H1 (cell line): ENCODE measurements around the gene PLSCR5. TPM values are rescaled to one million over a fixed set of nuclear protein-coding genes. Genes with fewer than 3 reads are reported as not detected.

Experiments used
- CTCF ChIA-PET: fragments of 300-600 bp; sonication (Branson Sonifier 250); formaldehyde crosslinking; loops from one replicate; lab custom pipeline; 2021; ENCODE audit not compliant: partially characterized antibody; lab: Charles Lee
- POLR2A ChIA-PET: fragments of 300-600 bp; sonication (Branson Sonifier 250); formaldehyde crosslinking; loops from one replicate; lab custom pipeline; 2021; ENCODE audit warnings: inconsistent platforms; ENCODE audit not compliant: partially characterized antibody; lab: Charles Lee
- DNase-seq, 2 experiments: peaks; one replicate each; pipeline versions ENCODE4 v3.0.0 to v3.0.0-alpha.2; 2010 to 2022; ENCODE audit warnings: low spot score in 2 of 2, low read depth in 1 of 2, mixed read lengths in 1 of 2
- FAIRE-seq: peaks from 2 replicates; lab custom pipeline; 2011; peaks lifted over from hg19 to GRCh38; lab: Jason Lieb, UNC
- H2AFZ ChIP-seq: 2 replicates; pipeline ENCODE4 v1.8.1; 2012; ENCODE audit warnings: low read length, inconsistent platforms
- H2AK5ac ChIP-seq: 2 replicates; pipeline ENCODE4 v1.6.1; 2013; ENCODE audit warnings: low read depth, low read length
- H2BK120ac ChIP-seq: replicated peaks from 2 replicates; pipeline ENCODE3; 2013; ENCODE audit warnings: low read depth, low read length, inconsistent platforms
- H2BK12ac ChIP-seq: 2 replicates; pipeline ENCODE4 v1.6.1; 2013; ENCODE audit warnings: low read depth, low read length
- H2BK15ac ChIP-seq: 2 replicates; pipeline ENCODE4 v1.6.1; 2013; ENCODE audit warnings: low read length
- H2BK20ac ChIP-seq: 2 replicates; pipeline ENCODE4 v1.6.1; 2013; ENCODE audit warnings: low read length
- H2BK5ac ChIP-seq: 2 replicates; pipeline ENCODE4 v1.6.1; 2013; ENCODE audit warnings: low read depth, low read length
- H3K14ac ChIP-seq: 2 replicates; pipeline ENCODE4 v1.6.1; 2013; ENCODE audit warnings: inconsistent platforms; ENCODE audit not compliant: insufficient read length
- H3K18ac ChIP-seq: 2 replicates; pipeline ENCODE4 v1.6.1; 2013; ENCODE audit warnings: low read length; ENCODE audit errors: extremely low read depth
- H3K23ac ChIP-seq: 2 replicates; pipeline ENCODE4 v1.6.1; 2013; ENCODE audit warnings: inconsistent platforms; ENCODE audit not compliant: insufficient read length
- H3K23me2 ChIP-seq: 2 replicates; pipeline ENCODE4 v1.6.1; 2013; ENCODE audit warnings: low read depth, low read length
- H3K27ac ChIP-seq: 2 replicates; pipeline ENCODE4 v1.6.1; 2011; ENCODE audit warnings: low read depth, low read length, inconsistent platforms
- H3K27me3 ChIP-seq, 4 experiments: replicated peaks in 1 of 4; 1 replicate in 1 of 4; 2 replicates in 3 of 4; pipeline versions ENCODE4 v1.6.1 to v1.8.1; 2011 to 2013; ENCODE audit warnings: low read length in 3 of 4, mild to moderate bottlenecking in 3 of 4, inconsistent platforms in 2 of 4, mixed read lengths in 2 of 4, moderate library complexity in 1 of 4; ENCODE audit not compliant: control insufficient read depth in 3 of 4, insufficient read depth in 3 of 4; ENCODE audit errors: extremely low read depth in 1 of 4
- H3K36me3 ChIP-seq, 4 experiments: 2 replicates each; pipeline versions ENCODE4 v1.6.1 to v1.8.1; 2011 to 2013; ENCODE audit warnings: mild to moderate bottlenecking in 4 of 4, low read length in 3 of 4, moderate library complexity in 2 of 4, control low read depth in 1 of 4, inconsistent platforms in 1 of 4; ENCODE audit not compliant: insufficient read depth in 4 of 4, control insufficient read depth in 2 of 4
- H3K4ac ChIP-seq: replicated peaks from 2 replicates; pipeline ENCODE3; 2013; ENCODE audit warnings: low read length, low read depth, mixed read lengths, inconsistent platforms; ENCODE audit not compliant: insufficient read length
- H3K4me1 ChIP-seq, 4 experiments: replicated peaks in 1 of 4; 1 replicate in 1 of 4; 2 replicates in 3 of 4; pipeline versions ENCODE4 v1.6.1 to v1.8.1; 2011 to 2013; ENCODE audit warnings: low read length in 3 of 4, inconsistent platforms in 2 of 4, mixed read lengths in 1 of 4; ENCODE audit not compliant: insufficient read depth in 4 of 4, control insufficient read depth in 3 of 4
- H3K4me2 ChIP-seq, 2 experiments: 2 replicates each; pipeline versions ENCODE4 v1.6.1 to v1.8.1; 2011 to 2013; ENCODE audit warnings: low read depth in 2 of 2, low read length in 2 of 2, control low read depth in 1 of 2, inconsistent platforms in 1 of 2, mild to moderate bottlenecking in 1 of 2; ENCODE audit not compliant: insufficient read depth in 1 of 2
- H3K4me3 ChIP-seq, 4 experiments: fragments of 200-600, 300-600 bp in 1 of 4; sonication (generic), shearing (Covaris generic), sonication (Bioruptor Twin) in 1 of 4; 2 replicates each; pipeline versions ENCODE4 v1.5.1 to v1.8.1; 2011 to 2016; ENCODE audit warnings: low read length in 4 of 4, low read depth in 3 of 4, control low read depth in 2 of 4, inconsistent platforms in 2 of 4, mild to moderate bottlenecking in 2 of 4, mixed read lengths in 1 of 4, moderate library complexity in 1 of 4; ENCODE audit not compliant: insufficient read depth in 2 of 4; ENCODE audit errors: extremely low read depth in 1 of 4
- H3K56ac ChIP-seq: replicated peaks from 2 replicates; pipeline ENCODE3; 2013; ENCODE audit warnings: low read depth, mild to moderate bottlenecking, mixed read lengths, low read length, inconsistent platforms; ENCODE audit not compliant: insufficient read length
- H3K79me1 ChIP-seq: 2 replicates; pipeline ENCODE4 v1.6.1; 2013; ENCODE audit warnings: low read depth, low read length, control low read depth
- H3K79me2 ChIP-seq, 2 experiments: 2 replicates each; pipeline versions ENCODE4 v1.6.1 to v1.8.1; 2012 to 2013; ENCODE audit warnings: low read length in 2 of 2, mild to moderate bottlenecking in 2 of 2, inconsistent platforms in 1 of 2; ENCODE audit not compliant: insufficient read depth in 2 of 2, control insufficient read depth in 1 of 2
- H3K9ac ChIP-seq, 4 experiments: replicated peaks in 1 of 4; 1 replicate in 1 of 4; 2 replicates in 3 of 4; pipeline versions ENCODE4 v1.6.1 to v1.8.1; 2011 to 2013; ENCODE audit warnings: low read depth in 3 of 4, low read length in 3 of 4, control low read depth in 2 of 4, mild to moderate bottlenecking in 2 of 4, moderate library complexity in 2 of 4, inconsistent platforms in 1 of 4; ENCODE audit errors: extremely low read depth in 1 of 4
- H3K9me3 ChIP-seq, 2 experiments: 2 replicates each; pipeline versions ENCODE4 v1.6.1 to v1.8.1; 2012 to 2013; ENCODE audit warnings: mild to moderate bottlenecking in 2 of 2, moderate library complexity in 2 of 2, control low read depth in 1 of 2, inconsistent platforms in 1 of 2, low read depth in 1 of 2, low read length in 1 of 2, mixed read lengths in 1 of 2; ENCODE audit not compliant: insufficient read depth in 2 of 2
- H4K20me1 ChIP-seq, 2 experiments: replicated peaks in 1 of 2; 2 replicates each; pipeline versions ENCODE3 to v1.8.1; 2011 to 2013; ENCODE audit warnings: inconsistent platforms in 2 of 2, low read length in 2 of 2, mild to moderate bottlenecking in 1 of 2; ENCODE audit not compliant: insufficient read depth in 2 of 2, control insufficient read depth in 1 of 2
- H4K5ac ChIP-seq: 2 replicates; pipeline ENCODE4 v1.6.1; 2013; ENCODE audit warnings: low read length, low read depth, mixed read lengths, inconsistent platforms; ENCODE audit not compliant: insufficient read length
- H4K8ac ChIP-seq: 2 replicates; pipeline ENCODE4 v1.8.0; 2013; ENCODE audit warnings: mild to moderate bottlenecking, moderate library complexity, low read length, inconsistent platforms; ENCODE audit not compliant: insufficient read depth; ENCODE audit errors: extremely low read depth
- H4K91ac ChIP-seq: replicated peaks from 2 replicates; pipeline ENCODE3; 2013; ENCODE audit warnings: low read length, mixed read lengths, inconsistent platforms; ENCODE audit not compliant: insufficient read length
- ATF2 ChIP-seq: IDR thresholded peaks from 2 replicates; pipeline ENCODE4 v1.6.1; 2012; ENCODE audit warnings: low read length, inconsistent platforms
- CBX5 ChIP-seq: fragments of 300-800, 300-1000 bp; sonication (generic); IDR thresholded peaks from 2 replicates; pipeline ENCODE4 v1.7.1; 2016; ENCODE audit warnings: antibody characterized with exemption, low read length, low read depth
- CTBP2 ChIP-seq: IDR thresholded peaks from 2 replicates; pipeline ENCODE4 v1.7.0; 2011; ENCODE audit warnings: borderline replicate concordance, mild to moderate bottlenecking, moderate library complexity, mixed read lengths, low read length; ENCODE audit not compliant: insufficient read depth, insufficient read length
- CTCF ChIP-seq, 3 experiments: IDR thresholded peaks; 1 replicate in 2 of 3; 2 replicates in 1 of 3; pipeline versions ENCODE4 v1.5.1 to v1.6.1; 2011; ENCODE audit warnings: low read length in 3 of 3, mild to moderate bottlenecking in 3 of 3, inconsistent platforms in 2 of 3, low read depth in 1 of 3, moderate library complexity in 1 of 3; ENCODE audit not compliant: insufficient read depth in 1 of 3; ENCODE audit errors: control extremely low read depth in 1 of 3
- GTF2F1 ChIP-seq: IDR thresholded peaks from 2 replicates; pipeline ENCODE4 v1.6.1; 2012; ENCODE audit warnings: low read depth, low read length, improper control_type of control experiment, borderline replicate concordance
- NANOG ChIP-seq: IDR thresholded peaks from 2 replicates; pipeline ENCODE4 v1.6.1; 2011; ENCODE audit warnings: low read length, low read depth, mild to moderate bottlenecking, inconsistent platforms; ENCODE audit not compliant: insufficient read depth, poor library complexity, severe bottlenecking
- RNF2 ChIP-seq: fragments of 200-900, 300-1000 bp; sonication (generic); IDR thresholded peaks from 2 replicates; pipeline ENCODE4 v1.7.1; 2016; ENCODE audit warnings: borderline replicate concordance, low read depth, mild to moderate bottlenecking, antibody characterized with exemption, low read length; ENCODE audit not compliant: poor library complexity, severe bottlenecking; ENCODE audit errors: missing control alignments
- SP4 ChIP-seq: IDR thresholded peaks from 2 replicates; pipeline ENCODE4 v1.6.1; 2012; ENCODE audit warnings: low read length, inconsistent platforms
- SRF ChIP-seq: IDR thresholded peaks from 2 replicates; pipeline ENCODE4 v1.6.1; 2011; ENCODE audit warnings: mild to moderate bottlenecking, low read depth, low read length, moderate library complexity
- WGBS, 2 experiments: shearing (Covaris generic) in 1 of 2; methylation state at CpG; one replicate each; pipeline versions ENCODE4 v1.1.6 to v1.1.7; 2013 to 2015; ENCODE audit warnings: low lambda C conversion rate in 2 of 2, mixed read lengths in 2 of 2, inconsistent platforms in 1 of 2, low coverage in 1 of 2, missing lambda C conversion rate in 1 of 2; ENCODE audit not compliant: insufficient replicate concordance in 2 of 2, insufficient coverage in 1 of 2, insufficient read length in 1 of 2; ENCODE audit errors: extremely low coverage in 1 of 2, missing lambda C conversion rate in 1 of 2; 5-methylcytosine and 5-hydroxymethylcytosine counted together
- polyA plus RNA-seq, 7 experiments: library from polyadenylated mRNA; depleted of rRNA in 3 of 7; stranded (reverse) in 5 of 7; unstranded in 2 of 7; fragments of >200 nt in 5 of 7; fragments of 200-250 nt in 2 of 7; gene quantifications; 1 replicate in 5 of 7; 2 replicates in 1 of 7; 4 replicates in 1 of 7; pipeline versions ENCODE4 v1.2.1 to v1.2.3, GENCODE V29; 2011 to 2013; ENCODE audit warnings: missing spikeins in 2 of 7, mixed read lengths in 2 of 7
- total RNA-seq: library from RNA; stranded (reverse); fragmentation: NEBNext Ultra II Directional; extraction: Animal tissue kit (Norgen Biotek cat#: 25700); gene quantifications from 2 replicates; pipeline ENCODE4 v1.2.1, GENCODE V29; 2021

The PLSCR5 gene
- total and polyA plus RNA-seq, 2 of the 8 experiments (the other 6 are each of a cell fraction or from before 2014, with no cell fraction given): not detected

DNA sequence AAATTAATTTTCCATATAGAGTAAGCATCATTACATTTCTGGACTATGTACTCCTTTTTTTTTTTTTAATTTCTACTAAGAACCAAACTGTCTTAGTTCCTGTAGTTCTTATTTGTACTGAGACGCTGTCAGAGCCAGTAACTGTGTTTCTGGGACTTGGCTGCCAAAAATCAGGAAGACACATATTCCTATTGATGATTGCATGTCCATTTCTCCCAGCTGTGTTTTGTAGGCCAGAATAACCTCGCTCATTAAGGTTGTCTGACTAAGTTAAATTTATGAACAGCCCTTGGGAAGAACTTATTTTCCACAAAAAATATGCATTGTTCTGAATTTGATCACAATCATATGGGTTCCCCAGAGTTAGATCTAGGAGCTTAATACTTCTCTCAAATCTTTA, 29.5 kb downstream of the PLSCR5 start:
- no peaks in the 10 kb centered on the region for H3K9me3 ChIP-seq
- no peak overlapping the region for H3K18ac ChIP-seq
- CTCF ChIA-PET: interaction anchor here (0.6 to 2.7 kb wide), 4 partner anchors 359 to 606 kb away, joined by 3 to 16 read pairs (median 4); no protein-coding TSS in a partner anchor
- FAIRE-seq: no peak
- H4K5ac ChIP-seq: no peak overlapping the region
- no peak overlapping the region for H3K56ac ChIP-seq
- no peak overlapping the region for H3K14ac ChIP-seq
- peaks cover 0 to 1% (median 0%) of the 10 kb centered on the region in 4 experiments; a peak in 1 of 7 replicates for H3K27me3 ChIP-seq
- DNase-seq: no peak
- H3K4me3 ChIP-seq: no peak overlapping the region
- H3K4ac ChIP-seq: no peak overlapping the region
- no peak overlapping the region for H2BK120ac ChIP-seq
- H2BK20ac ChIP-seq: no peak overlapping the region
- H3K36me3 ChIP-seq: no peaks in the 10 kb centered on the region
- no peak overlapping the region for H3K4me2 ChIP-seq
- no peak overlapping the region for H2AFZ ChIP-seq
- no peaks in the 10 kb centered on the region for H3K23me2 ChIP-seq
- no peak overlapping the region for H4K91ac ChIP-seq
- no peak overlapping the region for H2BK12ac ChIP-seq
- H3K79me2 ChIP-seq: no peaks in the 10 kb centered on the region
- no peaks in the 10 kb centered on the region for H4K20me1 ChIP-seq
- no peak overlapping the region for H2AK5ac ChIP-seq
- H2BK15ac ChIP-seq: no peak overlapping the region
- WGBS, 2 experiments: 89% methylated on average over 2 of the region's 2 CpGs; no CpG with 5 or more reads in 1 of the 2 experiments
- H3K79me1 ChIP-seq: no peaks in the 10 kb centered on the region
- H2BK5ac ChIP-seq: no peak overlapping the region
- H4K8ac ChIP-seq: no peak overlapping the region
- H3K27ac ChIP-seq: no peak overlapping the region
- POLR2A ChIA-PET: no interaction called here
- no peak overlapping the region for H3K23ac ChIP-seq
- H3K4me1 ChIP-seq: no peaks in the 10 kb centered on the region
- H3K9ac ChIP-seq: no peak overlapping the region
- TF ChIP-seq SP4 (no peak), NANOG (no peak), CTCF (IDR thresholded peaks at IDR 0.05; ENCODE audit: control extremely low read depth in 1 of 3, insufficient read depth in 1 of 3, low read depth in 1 of 3, low read length in 3 of 3) (no peak), GTF2F1 (no peak), CBX5 (no peak), SRF (no peak), CTBP2 (no peak), ATF2 (no peak), RNF2 (no peak)
